BJ (cell line): Measurements from ENCODE around the gene UBAC1. TPM values are rescaled to one million over a fixed set of nuclear protein-coding genes. Genes with fewer than 3 reads are reported as not detected.

Source experiments
- CTCF ChIA-PET: fragments of 350-600 bp; formaldehyde crosslinking; extraction: SDS; loops from one replicate; lab custom pipeline; 2021; ENCODE audit warnings: antibody characterized with exemption, inconsistent platforms; lab: Yijun Ruan, JAX
- POLR2A ChIA-PET: fragments of 300-600 bp; sonication (Branson Sonifier 250); formaldehyde crosslinking; extraction: SDS; loops from one replicate; lab custom pipeline; 2021; ENCODE audit warnings: antibody characterized with exemption; lab: Charles Lee
- DNase-seq: peaks from one replicate; pipeline ENCODE4 v3.0.0-alpha.2; 2011; ENCODE audit warnings: low read depth
- H3K27me3 ChIP-seq: 2 replicates; pipeline ENCODE4 v1.6.0; 2011; ENCODE audit warnings: low read length; ENCODE audit not compliant: control insufficient read depth, insufficient read depth
- H3K36me3 ChIP-seq: 2 replicates; pipeline ENCODE4 v1.5.1; 2011; ENCODE audit warnings: low read length; ENCODE audit not compliant: control insufficient read depth, insufficient read depth
- H3K4me3 ChIP-seq: 2 replicates; pipeline ENCODE4 v1.5.1; 2011; ENCODE audit warnings: low read depth, mild to moderate bottlenecking, control low read depth, low read length
- CTCF ChIP-seq: IDR thresholded peaks from 2 replicates; pipeline ENCODE4 v1.5.1; 2011; ENCODE audit warnings: low read depth, mild to moderate bottlenecking, control low read depth, inconsistent platforms, low read length, moderate library complexity; ENCODE audit not compliant: insufficient read depth
- polyA plus RNA-seq: library from polyadenylated mRNA; depleted of rRNA; stranded (reverse); fragments of >200 nt; gene quantifications from 2 replicates; pipeline ENCODE4 v1.2.3, GENCODE V29; 2011; rRNA removed

Gene UBAC1
- polyA plus RNA-seq, 1 experiment, result 50.2 TPM

GRCh38 chr9:135885100-135885853 lies 75.9 kb downstream of the UBAC1 start:
- H3K36me3 ChIP-seq, result peaks cover 3% of the 10 kb centered on the region; the same call in 1 of the 2 replicates
- no peak for DNase-seq
- H3K27me3 ChIP-seq, result no peaks in the 10 kb centered on the region
- H3K4me3 ChIP-seq, result no peak overlapping the region
- ChIA-PET CTCF (interaction anchor here (0.9 kb wide), 1 partner anchor 21 kb away, joined by 4 read pairs; no protein-coding TSS in a partner anchor), POLR2A (interaction anchor here (0.5 kb wide), 1 partner anchor 14 kb away, joined by 6 read pairs; no protein-coding TSS in a partner anchor)
- no peak for TF ChIP-seq CTCF

GRCh38 chr9:135884328-135885035 lies 76.7 kb downstream of the UBAC1 start:
- ChIA-PET POLR2A (no interaction called here), CTCF (interaction anchor here (0.9 kb wide), 1 partner anchor 20 kb away, joined by 4 read pairs; no protein-coding TSS in a partner anchor)
- Histone ChIP-seq H3K27me3 (no peaks in the 10 kb centered on the region), H3K36me3 (peaks cover 3% of the 10 kb centered on the region; the same call in 1 of the 2 replicates), H3K4me3 (no peak overlapping the region)
- DNase-seq, result no peak
- TF ChIP-seq CTCF, result no peak

- TF ChIP-seq CTCF, result no peak
- H3K36me3 ChIP-seq, result peaks cover 3% of the 10 kb centered on the region; the same call in 1 of the 2 replicates
- CTCF ChIA-PET, result no interaction called here
- POLR2A ChIA-PET, result no interaction called here
- H3K4me3 ChIP-seq, result no peak overlapping the region
- H3K27me3 ChIP-seq, result no peaks in the 10 kb centered on the region
- DNase-seq, result no peak
Measured at GRCh38 chr9:135883410-135884089, 77.6 kb downstream of the UBAC1 start.

Other genes with a start within 250 kb of the UBAC1 start
- gene CAMSAP1, start 53.8 kb downstream of the UBAC1 start, polyA plus RNA-seq, result 3.8 and 4.1 TPM in 2 replicates
- gene NACC2, start 133.9 kb upstream of the UBAC1 start, polyA plus RNA-seq, result 14.7 and 19.2 TPM in 2 replicates
- gene TMEM250, start 157.5 kb upstream of the UBAC1 start, polyA plus RNA-seq, result 12.3 and 20.7 TPM in 2 replicates
- gene LHX3, start 243.8 kb upstream of the UBAC1 start, polyA plus RNA-seq, result not detected in 2 replicates